Right forelimb (tissue), 1 donor: Measurements from ENCODE around the gene TAOK3.
"Not testable (repeated sequence)": the region's sequence is repeated elsewhere in the genome, so short reads cannot be mapped to it uniquely, and the experiment has no call there.

Experiments
- DNase-seq: peaks from one replicate; pipeline ENCODE4 v3.0.0-alpha.2; 2018

Gene TAOK3

DNA sequence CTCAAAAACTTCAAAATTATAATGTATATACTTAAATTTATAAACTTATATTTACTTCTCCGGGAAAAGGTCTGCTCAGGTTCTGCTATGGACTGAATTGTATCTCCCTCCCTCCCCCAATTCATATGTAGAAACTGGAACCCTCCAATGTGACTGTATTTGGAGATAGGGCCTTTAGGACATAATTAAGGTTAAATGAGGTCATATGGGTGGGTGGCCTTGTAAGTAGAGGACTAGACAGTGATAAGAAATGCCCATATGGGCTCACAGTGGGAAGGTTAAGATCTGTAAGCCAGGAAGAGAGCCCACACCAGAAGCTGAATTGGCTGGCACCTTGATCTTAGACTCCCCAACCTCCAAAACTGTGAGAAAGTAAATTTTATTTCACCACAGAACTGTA is 84.5 kb downstream of the TAOK3 start:
- DNase-seq: no peak

DNA sequence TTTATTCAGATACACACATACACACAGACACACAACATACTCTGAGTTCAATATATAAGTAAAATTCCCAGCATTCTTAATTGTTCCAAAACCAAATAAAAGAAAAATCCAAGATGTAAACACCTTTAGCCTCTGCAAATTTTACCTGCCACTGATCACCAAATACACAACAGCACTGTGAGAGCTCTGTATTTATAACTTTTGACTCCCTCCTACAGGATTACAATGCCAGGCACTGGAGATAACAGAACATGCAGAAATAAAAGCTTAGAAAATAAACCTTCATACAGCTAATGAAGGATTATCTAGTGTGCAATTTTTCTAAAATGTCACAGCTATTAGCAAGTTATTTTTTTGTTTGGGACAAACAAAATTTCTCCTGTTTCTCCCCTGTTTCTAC is 85.0 kb downstream of the TAOK3 start:
- DNase-seq: no peak

DNA sequence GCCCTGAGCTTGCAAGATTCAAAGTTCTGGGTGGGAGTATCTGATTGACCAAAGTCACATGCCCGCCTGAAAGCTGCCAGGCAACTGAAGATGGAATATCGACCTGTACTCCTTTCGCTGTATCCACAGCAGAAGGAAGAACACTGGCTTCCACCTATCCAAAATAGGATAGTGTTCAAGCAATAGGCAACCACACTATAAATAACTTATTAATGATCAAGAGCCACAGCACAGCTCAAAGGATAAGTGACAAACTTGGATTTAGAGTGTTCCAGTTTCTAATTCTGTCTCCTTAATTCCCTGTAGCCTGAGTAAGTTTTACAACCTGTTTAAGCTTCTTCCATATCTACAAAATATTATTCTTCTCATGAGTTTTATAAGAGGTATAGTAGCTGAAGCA is 89.9 kb downstream of the TAOK3 start:
- no peak for DNase-seq

DNA sequence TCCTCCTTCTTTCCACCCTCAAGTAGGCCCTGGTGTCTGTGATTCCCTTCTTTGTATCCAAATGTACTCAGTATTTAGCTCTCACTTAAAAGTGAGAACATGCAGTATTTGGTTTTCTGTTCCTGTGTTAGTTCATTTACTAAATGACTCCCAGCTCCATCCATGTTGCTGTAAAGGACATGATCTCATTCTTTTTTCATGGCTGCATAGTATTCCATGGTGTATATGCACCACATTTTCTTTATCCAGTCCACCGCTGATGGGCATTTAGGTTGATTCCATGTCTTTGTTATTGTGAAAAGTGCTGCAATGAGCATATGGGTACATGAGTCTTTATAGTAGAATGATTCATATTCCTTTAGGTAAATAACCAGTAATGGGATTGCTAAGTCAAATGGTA is 94.4 kb downstream of the TAOK3 start:
- DNase-seq: not testable (repeated sequence)

DNA sequence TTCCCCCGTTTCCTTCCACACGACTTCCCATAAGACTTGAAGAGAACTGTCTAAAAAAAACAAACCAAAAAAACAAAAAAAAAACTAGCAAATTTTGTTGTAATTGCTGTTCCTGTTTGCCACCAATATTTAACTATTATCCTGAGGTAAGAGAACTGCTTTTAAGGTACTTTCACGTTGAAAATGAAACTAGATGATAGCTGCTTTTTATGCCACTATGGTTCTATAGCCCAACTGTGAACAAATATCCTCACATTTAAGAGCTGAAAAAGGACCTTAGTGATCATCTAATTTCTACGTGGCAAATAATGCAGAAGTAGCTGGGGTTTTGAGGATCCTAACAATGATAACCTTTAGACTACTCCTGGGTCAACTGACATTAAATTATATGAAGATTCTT is 98.6 kb downstream of the TAOK3 start:
- DNase-seq: no peak

DNA sequence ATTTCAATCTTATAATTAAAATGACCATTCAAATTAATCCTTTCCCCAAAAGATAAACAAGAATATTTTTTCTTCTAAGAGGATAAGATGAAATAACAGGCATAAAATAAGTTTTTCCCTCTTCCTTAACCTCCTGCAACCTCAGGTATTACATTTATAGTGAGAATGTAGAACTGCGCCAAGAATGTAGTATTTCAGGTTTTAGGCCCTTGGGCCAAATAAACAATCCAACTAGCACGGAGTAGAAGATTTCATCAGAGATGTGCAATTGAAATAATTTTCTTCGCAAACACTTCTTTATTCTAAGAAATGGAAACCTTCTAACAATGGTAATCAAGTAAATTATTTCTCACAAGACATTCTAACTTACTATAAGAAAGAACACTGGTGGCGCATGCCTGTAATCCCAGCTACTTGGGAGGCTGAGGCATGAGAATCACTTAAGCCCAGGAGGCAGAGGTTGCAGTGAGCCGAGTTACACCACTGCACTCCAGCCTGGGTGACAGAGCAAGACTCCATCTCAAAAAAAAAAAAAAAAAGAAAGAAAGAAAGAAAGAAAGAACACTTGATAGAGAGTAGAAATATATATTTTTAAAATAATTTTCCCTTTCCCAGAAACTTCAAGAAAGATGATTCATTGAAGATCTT is 100.8 kb downstream of the TAOK3 start:
- DNase-seq: no peak

DNA sequence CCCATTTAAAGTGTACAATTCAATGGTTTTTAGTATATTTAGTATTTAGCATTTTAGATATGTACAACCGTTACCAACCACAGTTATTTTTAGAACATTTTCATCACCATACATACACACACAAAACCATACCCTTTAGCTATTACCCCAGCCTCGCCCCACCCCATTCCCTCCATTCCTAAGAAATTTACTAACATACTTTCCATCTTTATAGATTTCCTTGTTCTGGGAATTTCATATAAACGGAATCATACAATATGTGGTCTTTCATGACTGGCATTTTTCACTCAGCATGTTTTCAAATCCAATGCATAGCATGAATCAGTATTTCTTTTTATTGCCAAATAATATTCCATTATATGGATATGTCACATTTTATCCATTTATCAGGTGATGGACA is 101.5 kb downstream of the TAOK3 start:
- no peak for DNase-seq

DNA sequence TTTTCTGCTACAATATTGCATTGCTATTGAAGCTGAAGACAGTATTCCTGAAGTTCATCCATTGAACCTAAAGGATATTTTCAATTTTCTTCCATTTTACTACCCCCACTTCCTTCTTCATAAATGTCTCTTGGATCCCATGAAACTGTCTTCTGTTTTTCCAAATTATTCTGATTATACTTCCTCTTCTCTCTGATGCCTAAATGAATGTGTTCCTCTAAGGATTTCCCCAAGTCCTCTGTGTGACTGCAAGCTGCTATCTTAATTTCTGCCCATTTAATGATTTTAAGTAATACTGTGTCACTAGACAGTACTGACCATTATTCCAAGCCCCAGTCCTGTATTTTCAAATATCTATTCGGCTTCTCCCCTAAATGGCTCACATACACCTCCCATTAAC is 102.9 kb downstream of the TAOK3 start:
- DNase-seq: no peak

DNA sequence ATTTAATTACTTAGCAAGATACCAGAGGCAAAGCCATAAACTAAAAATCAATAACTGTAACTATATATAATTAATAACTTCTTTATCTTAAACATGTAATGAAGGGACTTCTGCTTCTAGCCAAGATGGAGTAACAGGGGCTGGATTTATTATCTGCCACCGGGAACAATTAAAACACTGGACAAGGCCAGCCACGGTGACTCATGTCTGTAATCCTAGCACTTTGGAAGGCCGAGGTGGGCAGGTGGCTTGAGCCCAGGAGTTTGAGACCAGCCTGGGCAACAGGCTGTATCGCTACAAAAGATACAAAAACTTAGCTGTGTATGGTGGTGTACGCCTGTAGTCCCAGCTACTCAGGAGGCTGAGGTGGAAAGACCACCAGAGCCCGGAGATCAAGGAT is 113.6 kb downstream of the TAOK3 start:
- no peak for DNase-seq

DNA sequence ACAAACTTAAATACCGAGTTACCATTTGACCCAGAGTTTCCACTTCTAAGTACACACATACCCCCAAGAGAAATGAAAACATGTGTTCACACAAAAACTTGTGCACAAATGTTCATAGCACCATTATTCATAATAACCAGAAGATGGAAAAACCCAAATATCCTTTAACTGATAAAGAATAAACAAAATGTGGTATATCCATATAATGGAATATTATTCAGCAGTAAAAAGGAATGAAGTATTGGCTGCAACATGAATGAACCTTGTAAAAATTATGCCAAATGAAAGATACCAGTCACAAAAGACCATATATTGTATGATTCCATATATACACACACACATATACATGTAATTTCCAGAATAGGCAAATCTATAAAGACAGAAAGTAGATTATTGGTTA is 116.4 kb downstream of the TAOK3 start:
- DNase-seq: no peak

DNA sequence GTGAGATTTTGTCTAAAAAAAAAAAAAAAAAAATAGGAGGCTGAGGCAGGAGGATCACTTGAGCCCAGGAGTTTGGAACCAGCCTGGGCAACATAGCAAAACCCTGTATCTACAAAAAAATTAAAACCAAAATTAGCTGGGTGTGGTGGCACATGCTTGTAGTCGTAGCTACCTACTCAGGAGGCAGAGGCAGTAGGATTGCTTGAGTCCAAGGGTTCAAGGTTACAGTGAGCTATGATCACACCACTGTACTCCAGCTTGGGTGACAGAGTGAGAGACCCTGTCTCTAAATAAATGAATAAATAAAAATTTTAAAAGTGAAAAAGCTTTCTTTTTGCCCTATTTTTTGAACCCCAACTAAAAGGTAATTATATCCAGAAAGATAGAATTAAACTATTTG is 123.2 kb downstream of the TAOK3 start:
- DNase-seq: no peak

DNA sequence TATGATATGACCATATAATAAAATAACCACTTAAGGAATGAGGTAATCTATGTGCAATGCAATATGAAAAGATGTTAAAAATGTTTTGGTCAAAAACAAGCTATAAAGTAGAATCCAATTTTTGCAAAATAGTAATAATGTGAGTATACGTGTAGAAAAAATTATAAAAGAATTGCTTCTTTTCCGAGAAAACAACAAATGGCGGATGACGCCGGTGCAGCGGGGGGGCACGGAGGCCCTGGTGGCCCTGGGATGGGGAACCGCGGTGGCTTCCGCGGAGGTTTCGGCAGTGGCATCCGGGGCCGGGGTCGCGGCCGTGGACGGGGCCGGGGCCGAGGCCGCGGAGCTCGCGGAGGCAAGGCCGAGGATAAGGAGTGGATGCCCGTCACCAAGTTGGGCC is 126.8 kb downstream of the TAOK3 start:
- DNase-seq: not testable (repeated sequence)

DNA sequence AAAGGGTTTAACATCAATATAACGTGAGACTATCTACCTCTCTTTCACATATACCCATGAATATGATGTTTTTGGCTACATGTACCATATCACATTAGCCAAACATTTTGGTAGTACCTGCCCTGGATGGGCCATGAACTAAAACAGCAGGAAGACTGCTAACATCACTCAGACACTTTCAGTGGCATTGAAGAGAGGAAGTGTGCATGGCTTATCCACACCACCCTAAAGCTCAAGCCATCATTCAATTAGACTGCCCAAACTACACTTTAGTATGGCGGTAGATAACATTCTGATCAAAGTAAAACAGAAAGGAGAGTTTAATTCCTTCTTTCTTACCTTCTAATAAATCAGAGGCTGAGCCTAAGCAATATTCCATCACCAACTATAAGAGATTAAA is 133.8 kb downstream of the TAOK3 start:
- no peak for DNase-seq

DNA sequence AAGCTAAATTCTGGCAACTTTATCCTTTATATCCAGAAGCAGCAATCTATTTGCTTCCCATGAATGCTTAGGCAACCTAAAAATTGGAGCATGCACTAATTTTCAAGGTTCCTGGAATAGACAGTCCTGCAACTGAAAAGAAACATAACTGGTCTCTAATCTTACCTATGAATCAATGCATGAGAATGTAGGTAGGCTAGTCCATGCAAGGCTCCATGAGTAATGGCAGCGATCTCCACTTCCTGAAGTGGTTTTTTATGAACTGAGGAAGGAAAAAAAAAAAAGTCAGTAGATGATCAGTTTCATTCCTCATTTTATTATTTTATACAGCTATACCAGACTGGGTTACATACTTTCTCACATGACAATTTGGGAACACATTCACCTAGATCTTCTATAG is 134.8 kb downstream of the TAOK3 start:
- DNase-seq: no peak

DNA sequence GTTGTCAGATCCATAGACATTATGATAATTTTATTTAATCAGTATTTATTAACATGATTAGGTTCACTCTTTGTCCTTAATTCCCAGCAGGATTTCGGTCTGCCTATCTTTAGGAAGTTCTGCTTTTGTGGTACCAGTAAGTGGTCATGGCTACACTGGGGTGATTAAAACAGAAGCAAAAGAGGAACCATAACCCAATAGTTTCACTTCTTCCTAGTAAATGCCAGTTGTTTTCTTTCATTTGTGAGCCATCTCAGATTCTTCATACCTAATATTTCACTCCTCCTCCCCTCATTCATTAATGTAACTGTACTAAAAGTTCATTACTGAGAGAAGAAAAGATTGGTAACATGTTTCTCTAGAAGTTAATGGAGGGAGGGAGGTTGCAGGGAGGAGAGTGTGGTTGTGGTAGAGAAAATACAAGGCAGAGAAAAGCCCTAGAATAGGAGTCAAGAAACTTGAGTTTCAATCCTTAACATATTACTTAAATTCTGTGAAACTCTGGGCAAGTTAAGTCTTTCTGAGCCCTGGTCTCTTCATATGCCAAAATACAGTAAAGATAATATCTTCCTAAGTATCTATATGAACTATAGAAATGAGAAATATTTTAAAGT is 135.5 kb downstream of the TAOK3 start:
- DNase-seq: no peak

DNA sequence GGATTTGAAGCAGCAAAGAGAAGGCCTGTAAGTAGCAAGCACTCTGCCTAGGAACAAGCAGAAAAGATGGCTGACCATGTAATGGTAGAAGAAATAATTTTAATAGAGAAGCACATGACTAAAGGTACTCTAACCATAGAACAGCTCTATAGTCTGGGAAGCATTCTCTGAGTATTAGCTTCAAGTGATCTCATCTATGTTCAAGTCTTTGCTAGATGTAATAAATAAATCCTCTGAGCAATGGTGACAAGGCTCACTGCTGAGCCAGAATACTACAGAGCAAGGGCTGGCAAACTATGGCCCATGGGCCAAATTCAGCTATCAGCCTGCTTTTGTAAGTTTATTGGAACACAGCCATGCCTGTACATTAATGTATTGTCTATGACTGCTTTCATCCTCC is 152.0 kb downstream of the TAOK3 start:
- no peak for DNase-seq

DNA sequence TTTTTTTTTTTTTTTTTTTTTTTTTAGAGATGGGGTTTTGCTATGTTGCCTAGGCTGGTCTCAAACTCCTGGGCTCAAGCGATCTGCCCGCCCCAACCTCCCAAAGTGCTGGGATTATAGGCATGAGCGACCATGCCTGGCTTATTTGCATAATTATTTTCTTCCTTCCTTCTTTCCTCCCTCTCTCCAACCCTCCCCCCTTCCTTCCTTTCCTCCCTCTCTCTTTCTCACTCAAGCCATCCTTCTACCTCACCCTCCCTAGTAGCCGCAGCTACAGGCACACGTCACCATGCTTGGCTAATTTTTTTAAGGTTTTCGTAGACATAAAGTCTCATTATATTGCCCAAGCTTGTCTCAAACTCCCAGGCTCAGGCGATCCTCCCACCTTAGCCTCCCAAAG is 152.9 kb downstream of the TAOK3 start:
- DNase-seq: no peak

DNA sequence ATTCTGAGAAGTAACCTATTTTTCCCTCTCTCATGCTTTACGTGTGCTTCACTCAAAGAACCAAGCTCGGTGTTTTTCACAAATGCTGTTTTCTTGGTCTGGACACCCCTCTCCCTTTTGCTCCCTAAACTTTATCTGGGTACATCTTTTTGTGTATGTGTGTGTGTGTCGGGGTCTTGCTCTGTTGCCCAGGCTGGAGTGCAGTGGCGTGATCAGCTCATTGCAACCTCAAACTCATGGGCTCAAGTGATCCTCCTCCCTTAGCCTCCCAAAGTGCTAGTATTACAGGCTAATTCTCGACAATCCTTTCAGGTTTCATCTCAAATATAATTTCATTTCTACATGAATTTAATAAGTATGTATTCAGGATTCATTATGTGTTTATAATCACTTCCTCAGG is 153.6 kb downstream of the TAOK3 start:
- no peak for DNase-seq

DNA sequence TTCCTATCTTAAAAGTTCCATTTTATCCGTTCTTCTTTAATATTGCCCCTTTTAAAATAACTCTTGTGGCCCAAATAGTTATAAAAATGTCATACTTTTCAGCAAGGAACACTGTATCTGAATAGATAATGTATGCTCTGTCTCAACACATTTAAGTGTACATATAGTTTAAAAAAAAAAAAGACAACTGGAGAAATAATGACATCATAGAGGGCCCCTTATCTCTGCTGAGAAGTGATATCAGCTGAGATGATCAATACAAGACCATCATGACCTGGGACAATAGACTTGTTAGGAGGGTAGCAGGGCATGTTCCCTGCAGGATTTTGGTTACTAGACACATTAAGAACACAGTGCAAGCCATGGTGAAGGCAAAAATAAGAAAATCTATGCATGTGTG is 159.3 kb downstream of the TAOK3 start:
- DNase-seq: no peak

DNA sequence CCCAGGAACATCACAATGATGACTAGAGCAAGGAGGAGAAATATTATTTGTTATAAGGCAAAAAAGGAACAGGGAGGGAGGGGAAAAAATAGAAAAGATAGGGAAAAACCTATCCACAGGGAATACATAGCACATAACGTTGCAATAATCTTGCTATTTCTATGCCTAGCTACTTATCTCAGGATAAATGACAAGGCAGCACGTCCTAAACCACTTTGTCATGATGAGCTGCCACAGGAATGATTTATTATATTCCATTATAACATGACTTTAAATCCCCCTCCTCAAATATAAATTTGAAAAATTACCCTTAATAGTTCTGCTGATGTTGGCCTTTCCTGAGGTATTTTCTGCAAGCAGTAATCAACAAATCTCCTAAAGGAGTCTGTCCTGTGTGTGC is 160.1 kb downstream of the TAOK3 start:
- no peak for DNase-seq

DNA sequence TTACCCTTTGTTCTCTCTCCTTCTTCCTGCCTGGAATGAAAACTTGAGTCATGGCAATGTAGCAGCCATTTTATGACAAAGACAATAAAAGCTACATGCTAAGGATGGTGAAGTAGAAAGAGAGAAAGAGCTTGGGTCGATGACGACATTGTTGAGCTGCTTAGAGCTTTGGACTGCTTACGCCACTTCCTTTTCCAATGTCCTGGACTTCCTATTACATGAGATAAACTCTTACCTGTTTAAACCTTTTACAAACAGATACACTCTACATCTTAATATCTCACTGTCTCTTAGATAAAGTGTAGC is 166.6 kb downstream of the TAOK3 start:
- no peak for DNase-seq

DNA sequence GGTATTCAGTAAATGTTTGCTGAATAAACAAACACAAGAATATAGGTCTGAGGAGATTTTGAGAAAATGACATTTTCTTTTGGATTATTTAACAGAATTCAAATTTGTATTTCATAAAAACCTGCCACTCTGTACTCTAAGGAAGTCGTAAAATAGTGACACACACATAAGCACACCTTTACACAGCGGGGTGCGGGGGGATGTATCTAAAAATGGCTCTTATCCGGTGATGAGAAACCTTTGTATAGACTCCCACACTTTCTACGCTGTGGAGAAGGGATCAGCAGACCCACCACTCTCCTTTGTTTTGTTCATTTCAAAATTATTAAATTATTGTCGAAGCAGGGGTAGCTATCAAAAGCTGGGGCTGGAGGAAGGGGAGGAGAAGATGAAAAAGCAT is 178.7 kb downstream of the TAOK3 start:
- no peak for DNase-seq

DNA sequence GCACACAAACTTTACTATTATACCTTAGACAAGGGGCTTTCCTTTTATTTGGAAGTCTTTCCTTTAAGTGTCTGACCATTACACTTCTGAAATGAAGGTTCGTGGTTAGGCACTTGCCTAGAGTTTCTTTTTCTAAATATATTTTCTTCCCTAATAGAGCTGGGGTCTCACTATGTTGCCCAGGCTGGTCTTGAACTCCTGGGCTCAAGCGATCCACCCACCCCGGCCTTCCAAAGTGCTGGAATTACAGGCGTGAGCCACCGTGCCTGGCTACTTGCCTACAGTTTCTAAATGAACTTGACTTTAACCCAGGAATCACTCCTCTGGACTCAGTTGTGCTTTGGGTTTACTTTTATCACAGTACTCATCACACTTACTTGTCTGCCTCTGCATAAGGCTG is 179.2 kb downstream of the TAOK3 start:
- DNase-seq: no peak

DNA sequence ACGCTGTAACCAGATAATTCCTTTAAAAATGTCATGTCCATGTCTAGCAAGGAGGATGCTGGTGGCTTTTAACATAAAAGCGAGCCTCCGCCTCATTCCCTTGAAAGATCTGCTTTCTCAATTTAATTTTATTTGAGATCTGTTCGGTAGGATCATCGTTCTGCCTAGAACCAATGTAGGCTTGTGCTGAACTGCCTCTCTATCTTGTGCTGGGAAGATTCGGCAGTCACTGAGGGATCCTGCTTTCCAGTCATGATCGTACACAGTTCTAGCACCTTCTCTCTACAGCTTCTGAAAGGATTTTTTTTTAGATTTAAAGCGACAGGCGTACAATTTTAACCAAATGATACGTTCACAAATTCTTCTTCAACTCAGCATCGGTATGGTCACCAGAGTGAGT is 182.4 kb downstream of the TAOK3 start:
- peak; percentile 53 for DNase-seq

DNA sequence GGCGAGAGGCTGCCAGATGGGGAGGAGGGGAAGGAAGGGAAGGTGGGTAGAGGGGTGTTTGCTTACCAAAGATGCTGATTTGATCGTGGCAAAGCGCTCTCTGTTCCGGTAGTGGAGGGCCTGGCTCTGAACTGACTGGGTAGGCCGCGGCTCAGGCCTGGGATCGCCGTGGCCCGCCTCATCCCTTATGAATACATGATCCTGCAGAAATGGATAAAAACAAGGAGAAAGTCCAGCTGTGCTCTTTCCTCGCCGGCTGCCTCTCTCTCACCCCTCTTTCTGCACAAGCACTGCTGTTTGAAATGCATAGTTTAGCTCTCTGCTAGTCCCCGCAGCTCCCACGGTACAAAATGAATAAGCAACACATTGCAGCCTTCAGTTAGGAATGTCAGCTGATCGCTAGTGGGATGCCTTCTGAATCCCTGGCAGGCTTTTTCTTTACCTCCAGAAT is 182.9 kb downstream of the TAOK3 start:
- peak; percentile 73 for DNase-seq
